Measurements from ENCODE around the gene SKIC3.

SKIC3 gene

DNA sequence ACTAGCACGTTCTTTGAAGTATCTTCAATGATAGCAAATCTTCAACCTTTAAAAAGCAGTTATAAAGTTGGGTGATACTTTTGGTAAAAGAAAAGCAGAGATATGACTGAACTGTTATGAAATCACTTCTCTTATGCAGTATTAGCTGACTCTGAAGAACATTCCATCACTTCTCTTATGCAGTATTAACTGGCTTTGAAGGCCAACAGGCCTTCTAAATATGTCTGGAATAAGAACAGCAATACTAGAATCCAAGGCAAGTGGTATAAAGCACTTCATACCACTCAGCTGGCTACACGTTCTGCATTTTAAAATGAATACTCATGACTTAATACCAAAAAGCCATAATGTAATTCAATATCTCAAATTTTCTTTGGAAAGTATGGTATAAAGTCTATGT is 17.3 kb downstream of the SKIC3 start:
- TF ChIP-seq, protein P1, sequence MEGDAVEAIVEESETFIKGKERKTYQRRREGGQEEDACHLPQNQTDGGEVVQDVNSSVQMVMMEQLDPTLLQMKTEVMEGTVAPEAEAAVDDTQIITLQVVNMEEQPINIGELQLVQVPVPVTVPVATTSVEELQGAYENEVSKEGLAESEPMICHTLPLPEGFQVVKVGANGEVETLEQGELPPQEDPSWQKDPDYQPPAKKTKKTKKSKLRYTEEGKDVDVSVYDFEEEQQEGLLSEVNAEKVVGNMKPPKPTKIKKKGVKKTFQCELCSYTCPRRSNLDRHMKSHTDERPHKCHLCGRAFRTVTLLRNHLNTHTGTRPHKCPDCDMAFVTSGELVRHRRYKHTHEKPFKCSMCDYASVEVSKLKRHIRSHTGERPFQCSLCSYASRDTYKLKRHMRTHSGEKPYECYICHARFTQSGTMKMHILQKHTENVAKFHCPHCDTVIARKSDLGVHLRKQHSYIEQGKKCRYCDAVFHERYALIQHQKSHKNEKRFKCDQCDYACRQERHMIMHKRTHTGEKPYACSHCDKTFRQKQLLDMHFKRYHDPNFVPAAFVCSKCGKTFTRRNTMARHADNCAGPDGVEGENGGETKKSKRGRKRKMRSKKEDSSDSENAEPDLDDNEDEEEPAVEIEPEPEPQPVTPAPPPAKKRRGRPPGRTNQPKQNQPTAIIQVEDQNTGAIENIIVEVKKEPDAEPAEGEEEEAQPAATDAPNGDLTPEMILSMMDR (IDR thresholded peaks at IDR 0.05; ENCODE audit: borderline replicate concordance, extremely low read depth, low read length, poor library complexity, severe bottlenecking): no peak
- no peak for TF ChIP-seq EZH2 (IDR thresholded peaks at IDR 0.05; ENCODE audit: borderline replicate concordance, low read depth, low read length, severe bottlenecking)
- Histone ChIP-seq H3K79me2 (ENCODE audit: insufficient read depth, low read length) (peaks cover 2% of the 10 kb centered on the region; the same call in 1 of the 2 replicates), H3K27ac (ENCODE audit: low read length) (no peak overlapping the region)

DNA sequence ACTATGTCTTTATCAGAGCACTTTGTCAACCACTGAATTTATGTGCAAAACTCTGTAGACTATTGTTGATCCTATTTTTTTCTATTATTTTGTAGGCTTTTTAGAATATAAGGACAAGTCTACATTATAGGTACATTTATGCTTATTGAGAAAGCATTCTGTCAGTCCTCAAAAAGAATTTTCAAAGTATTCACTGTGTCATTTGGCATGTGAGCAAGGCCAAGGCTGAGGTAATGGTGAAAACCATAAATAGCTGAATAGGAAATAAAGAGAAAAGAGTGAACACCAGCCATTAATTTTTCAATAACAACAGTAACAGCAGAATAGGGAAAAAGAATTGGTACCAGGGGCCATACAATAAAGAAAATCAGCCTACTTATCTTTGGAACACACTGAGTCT is 21.0 kb downstream of the SKIC3 start:
- Histone ChIP-seq H4K20me1 (ENCODE audit: insufficient read depth, low read length) (no peaks in the 10 kb centered on the region), H3K27ac (ENCODE audit: low read length) (no peak overlapping the region), H3K9me3 (ENCODE audit: insufficient read depth, low read length, severe bottlenecking) (no peaks in the 10 kb centered on the region), H3K4me1 (ENCODE audit: insufficient read depth, low read length) (no peaks in the 10 kb centered on the region), H2AFZ (ENCODE audit: low read depth, low read length) (no peak overlapping the region), H3K4me3 (ENCODE audit: low read depth in 1 of 2, low read length in 2 of 2) (no peak overlapping the region), H3K36me3 (ENCODE audit: insufficient read depth, low read length) (peaks cover 67% of the 10 kb centered on the region), H3K9ac (ENCODE audit: low read depth, low read length) (no peak overlapping the region), H3K4me2 (ENCODE audit: insufficient read depth, low read length) (no peak overlapping the region), H3K79me2 (ENCODE audit: insufficient read depth, low read length) (peaks cover 2% of the 10 kb centered on the region; the same call in 1 of the 2 replicates), H3K27me3 (ENCODE audit: insufficient read depth, low read length, poor library complexity) (no peaks in the 10 kb centered on the region)
- TF ChIP-seq, protein P1 (IDR thresholded peaks at IDR 0.05; ENCODE audit: borderline replicate concordance, extremely low read depth, low read length, poor library complexity, severe bottlenecking): no peak
- TF ChIP-seq EZH2 (IDR thresholded peaks at IDR 0.05; ENCODE audit: borderline replicate concordance, low read depth, low read length, severe bottlenecking): no peak
- no peak for ATAC-seq (ENCODE audit: insufficient read depth, low read depth)
- no peak for DNase-seq

More for the DNA sequence above, 17.3 kb downstream of the SKIC3 start:
- no peak for DNase-seq
- no peak overlapping the region for H3K4me2 ChIP-seq (ENCODE audit: insufficient read depth, low read length)
- H3K9me3 ChIP-seq (ENCODE audit: insufficient read depth, low read length, severe bottlenecking): no peaks in the 10 kb centered on the region
- no peaks in the 10 kb centered on the region for H3K4me1 ChIP-seq (ENCODE audit: insufficient read depth, low read length)
- no peak overlapping the region for H2AFZ ChIP-seq (ENCODE audit: low read depth, low read length)
- peaks cover 80% of the 10 kb centered on the region for H3K36me3 ChIP-seq (ENCODE audit: insufficient read depth, low read length)
- no peaks in the 10 kb centered on the region for H4K20me1 ChIP-seq (ENCODE audit: insufficient read depth, low read length)
- no peaks in the 10 kb centered on the region for H3K27me3 ChIP-seq (ENCODE audit: insufficient read depth, low read length, poor library complexity)
- no peak overlapping the region for H3K4me3 ChIP-seq (ENCODE audit: low read depth in 1 of 2, low read length in 2 of 2)
- no peak for ATAC-seq (ENCODE audit: insufficient read depth, low read depth)
- no peak overlapping the region for H3K9ac ChIP-seq (ENCODE audit: low read depth, low read length)

DNA sequence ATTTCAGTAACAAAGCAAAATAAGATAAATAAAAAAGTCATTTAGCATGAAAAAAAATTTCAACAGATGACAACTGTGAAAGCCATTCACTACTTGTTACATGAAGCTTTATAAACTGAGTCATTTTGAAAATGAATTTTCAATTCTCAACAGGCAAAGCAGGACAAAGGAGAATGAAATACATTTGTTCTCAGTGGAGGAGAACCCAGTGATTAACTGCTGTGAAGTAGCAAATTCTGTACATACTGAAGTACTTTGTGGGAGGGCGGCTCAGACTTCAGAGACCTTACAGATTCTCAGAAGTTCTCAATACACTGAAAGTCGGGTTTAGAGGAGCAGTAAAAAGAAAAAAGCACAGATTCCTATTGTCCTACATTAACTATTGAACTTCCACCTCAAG is 21.7 kb downstream of the SKIC3 start:
- H3K4me1 ChIP-seq (ENCODE audit: insufficient read depth, low read length): no peaks in the 10 kb centered on the region
- peaks cover 2% of the 10 kb centered on the region; the same call in 1 of the 2 replicates for H3K79me2 ChIP-seq (ENCODE audit: insufficient read depth, low read length)
- DNase-seq: no peak
- H3K4me3 ChIP-seq (ENCODE audit: low read depth in 1 of 2, low read length in 2 of 2): no peak overlapping the region
- H4K20me1 ChIP-seq (ENCODE audit: insufficient read depth, low read length): no peaks in the 10 kb centered on the region
- H3K9ac ChIP-seq (ENCODE audit: low read depth, low read length): no peak overlapping the region
- H3K27ac ChIP-seq (ENCODE audit: low read length): no peak overlapping the region
- no peaks in the 10 kb centered on the region for H3K27me3 ChIP-seq (ENCODE audit: insufficient read depth, low read length, poor library complexity)
- H2AFZ ChIP-seq (ENCODE audit: low read depth, low read length): no peak overlapping the region
- H3K36me3 ChIP-seq (ENCODE audit: insufficient read depth, low read length): peaks cover 74% of the 10 kb centered on the region
- H3K4me2 ChIP-seq (ENCODE audit: insufficient read depth, low read length): no peak overlapping the region
- no peak for ATAC-seq (ENCODE audit: insufficient read depth, low read depth)
- TF ChIP-seq, protein P1 (IDR thresholded peaks at IDR 0.05; ENCODE audit: borderline replicate concordance, extremely low read depth, low read length, poor library complexity, severe bottlenecking): no peak
- no peak for TF ChIP-seq EZH2 (IDR thresholded peaks at IDR 0.05; ENCODE audit: borderline replicate concordance, low read depth, low read length, severe bottlenecking)
- H3K9me3 ChIP-seq (ENCODE audit: insufficient read depth, low read length, severe bottlenecking): no peaks in the 10 kb centered on the region

DNA sequence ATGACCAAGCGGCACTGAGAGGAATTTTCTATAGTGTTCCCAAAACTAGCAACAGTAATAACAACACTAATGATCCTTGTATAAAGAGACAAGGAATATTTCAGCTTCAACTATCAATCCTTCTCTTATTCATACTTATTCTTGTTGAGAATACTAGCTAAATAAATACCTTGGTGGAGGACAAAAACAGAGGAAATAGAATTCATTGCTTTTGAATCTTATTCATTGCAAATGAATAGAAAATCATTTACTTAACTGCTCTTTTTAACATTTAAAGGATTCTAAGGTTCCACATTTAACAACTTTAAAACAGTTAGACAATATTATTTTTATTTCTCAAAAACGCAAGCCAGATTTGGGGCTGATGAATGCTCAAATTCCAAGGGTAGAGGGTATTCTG is 22.4 kb downstream of the SKIC3 start:
- H3K9ac ChIP-seq (ENCODE audit: low read depth, low read length): no peak overlapping the region
- no peak for DNase-seq

More for the DNA sequence above, 22.4 kb downstream of the SKIC3 start:
- Histone ChIP-seq H4K20me1 (ENCODE audit: insufficient read depth, low read length) (no peaks in the 10 kb centered on the region), H3K27me3 (ENCODE audit: insufficient read depth, low read length, poor library complexity) (no peaks in the 10 kb centered on the region), H3K4me3 (ENCODE audit: low read depth in 1 of 2, low read length in 2 of 2) (no peak overlapping the region), H2AFZ (ENCODE audit: low read depth, low read length) (no peak overlapping the region), H3K27ac (ENCODE audit: low read length) (no peak overlapping the region), H3K9me3 (ENCODE audit: insufficient read depth, low read length, severe bottlenecking) (no peaks in the 10 kb centered on the region), H3K4me1 (ENCODE audit: insufficient read depth, low read length) (no peaks in the 10 kb centered on the region), H3K79me2 (ENCODE audit: insufficient read depth, low read length) (peaks cover 2% of the 10 kb centered on the region; the same call in 1 of the 2 replicates), H3K36me3 (ENCODE audit: insufficient read depth, low read length) (peaks cover 75% of the 10 kb centered on the region), H3K4me2 (ENCODE audit: insufficient read depth, low read length) (no peak overlapping the region)
- TF ChIP-seq, protein P1 (IDR thresholded peaks at IDR 0.05; ENCODE audit: borderline replicate concordance, extremely low read depth, low read length, poor library complexity, severe bottlenecking): no peak
- no peak for TF ChIP-seq EZH2 (IDR thresholded peaks at IDR 0.05; ENCODE audit: borderline replicate concordance, low read depth, low read length, severe bottlenecking)
- ATAC-seq (ENCODE audit: insufficient read depth, low read depth): no peak
